HepG2 (cell line): ENCODE results near the gene GLE1. TPM values are rescaled to one million over a fixed set of nuclear protein-coding genes. Genes with fewer than 3 reads are reported as not detected.
A peak's percentile ranks its signal among the peaks of the same experiment; 100 is the strongest.

Source experiments
- CENPT ChIP-seq: sonication (generic); formaldehyde crosslinking; IDR thresholded peaks from 2 replicates; pipeline ENCODE4 v1.8.0; 2022; ENCODE audit warnings: low read depth, mild to moderate bottlenecking, moderate library complexity, missing genetic modification reagents
- DBP ChIP-seq: sonication (generic); formaldehyde crosslinking; IDR thresholded peaks from 2 replicates; pipeline ENCODE4 v1.4.0; 2020; ENCODE audit warnings: missing genetic modification reagents; ENCODE audit errors: not compliant biosample characterization
- HCFC1 ChIP-seq: fragments of 150-350 bp; IDR thresholded peaks from 2 replicates; pipeline ENCODE4 v1.6.1; 2014; ENCODE audit warnings: low read depth, low read length
- HNF4G ChIP-seq, 2 experiments: sonication (generic) in 1 of 2; formaldehyde crosslinking in 1 of 2; IDR thresholded peaks; 2 replicates each; pipeline versions ENCODE4 v1.4.0 to v1.6.1; 2011 to 2020; ENCODE audit warnings: borderline replicate concordance in 2 of 2, low read depth in 2 of 2, mild to moderate bottlenecking in 2 of 2, low read length in 1 of 2, missing genetic modification reagents in 1 of 2, moderate library complexity in 1 of 2
- NFRKB ChIP-seq: fragments of 450-650 bp; IDR thresholded peaks from 2 replicates; pipeline ENCODE4 v1.6.1; 2017
- NPAS2 ChIP-seq: sonication (generic); formaldehyde crosslinking; IDR thresholded peaks from 2 replicates; pipeline ENCODE4 v1.8.0; 2022; ENCODE audit warnings: mild to moderate bottlenecking, missing genetic modification reagents, borderline replicate concordance
- RORA ChIP-seq: sonication (generic); formaldehyde crosslinking; IDR thresholded peaks from 2 replicates; pipeline ENCODE4 v1.5.0; 2020; ENCODE audit warnings: mild to moderate bottlenecking, missing genetic modification reagents, moderate library complexity
- SOX6 ChIP-seq, 2 experiments: fragments of 450-650 bp in 1 of 2; sonication (generic) in 1 of 2; formaldehyde crosslinking in 1 of 2; IDR thresholded peaks; 2 replicates each; pipeline versions ENCODE4 v1.4.0 to v1.6.1; 2017 to 2020; ENCODE audit warnings: antibody characterized with exemption in 1 of 2, mild to moderate bottlenecking in 1 of 2, missing genetic modification reagents in 1 of 2
- TAF15 ChIP-seq: fragments of 200-400 bp; formaldehyde crosslinking; IDR thresholded peaks from one replicate; pipeline ENCODE4 v1.6.1; 2018; ENCODE audit warnings: mild to moderate bottlenecking, low read depth, low read length; ENCODE audit not compliant: poor library complexity, severe bottlenecking
- ZNF232 ChIP-seq: sonication (generic); formaldehyde crosslinking; IDR thresholded peaks from 2 replicates; pipeline ENCODE4 v1.4.0; 2020; ENCODE audit warnings: missing genetic modification reagents, borderline replicate concordance
- ZNF607 ChIP-seq: sonication (generic); formaldehyde crosslinking; IDR thresholded peaks from 2 replicates; pipeline ENCODE4 v1.5.1; 2020; ENCODE audit warnings: missing genetic modification reagents, mild to moderate bottlenecking, borderline replicate concordance
- ZNF775 ChIP-seq: sonication (generic); formaldehyde crosslinking; IDR thresholded peaks from 2 replicates; pipeline ENCODE4 v1.4.0; 2020; ENCODE audit warnings: missing genetic modification reagents, mild to moderate bottlenecking, moderate library complexity, borderline replicate concordance
- ZNF780A ChIP-seq: sonication (generic); formaldehyde crosslinking; IDR thresholded peaks from 2 replicates; pipeline ENCODE4 v1.8.0; 2022; ENCODE audit warnings: mild to moderate bottlenecking, missing genetic modification reagents, moderate library complexity
- ZNF879 ChIP-seq: sonication (generic); formaldehyde crosslinking; IDR thresholded peaks from 2 replicates; pipeline ENCODE4 v1.8.1; 2023; ENCODE audit warnings: missing genetic modification reagents
- ZSCAN20 ChIP-seq: sonication (generic); formaldehyde crosslinking; IDR thresholded peaks from 2 replicates; pipeline ENCODE4 v1.4.0; 2020; ENCODE audit warnings: missing genetic modification reagents, mild to moderate bottlenecking, borderline replicate concordance
- ZZZ3 ChIP-seq: sonication (generic); formaldehyde crosslinking; IDR thresholded peaks from 2 replicates; pipeline ENCODE4 v1.4.0; 2020; ENCODE audit warnings: missing genetic modification reagents, mild to moderate bottlenecking, borderline replicate concordance
- polyA plus RNA-seq, 8 experiments: library from polyadenylated mRNA; depleted of rRNA in 3 of 8; stranded (reverse) in 7 of 8; unstranded in 1 of 8; fragments of >200 nt; fragmentation: Illumina TruSeq in 4 of 8; extraction: Trizol in 4 of 8; gene quantifications; 2 replicates each; pipeline versions ENCODE4 v1.2.1 to v1.2.3, GENCODE V29; 2011 to 2016; ENCODE audit warnings: low read depth in 4 of 8, missing spikeins in 1 of 8, mixed read lengths in 1 of 8; ENCODE audit not compliant: insufficient read depth in 1 of 8
- total RNA-seq, 5 experiments: library from RNA; depleted of rRNA; stranded (reverse); fragments of >200 nt; fragmentation: Illumina TruSeq; extraction: Trizol; gene quantifications; 2 replicates each; pipeline ENCODE4 v1.2.3, GENCODE V29; 2016; ENCODE audit warnings: low read depth in 1 of 5
- TF ChIP-seq, protein P1 (sequence below): sonication (generic); formaldehyde crosslinking; IDR thresholded peaks from 2 replicates; pipeline ENCODE4 v1.8.0; 2023; ENCODE audit warnings: mild to moderate bottlenecking, missing genetic modification reagents
- TF ChIP-seq, protein P2 (sequence below): sonication (generic); formaldehyde crosslinking; IDR thresholded peaks from 2 replicates; pipeline ENCODE4 v1.4.0; 2020; ENCODE audit warnings: missing genetic modification reagents
- TF ChIP-seq, protein P3 (sequence below): sonication (generic); formaldehyde crosslinking; IDR thresholded peaks from 2 replicates; pipeline ENCODE4 v1.4.0; 2020; ENCODE audit warnings: low read depth, mild to moderate bottlenecking, missing genetic modification reagents
- TF ChIP-seq, protein P4 (sequence below): sonication (generic); formaldehyde crosslinking; IDR thresholded peaks from 2 replicates; pipeline ENCODE4 v1.8.0; 2022; ENCODE audit warnings: missing genetic modification reagents, mild to moderate bottlenecking, inconsistent platforms, borderline replicate concordance

GLE1 gene
- total and polyA plus RNA-seq, 2 of the 13 experiments (the other 11 are each of a cell fraction or from before 2014, with no cell fraction given) = 14.7 to 28.8 TPM

DNA sequence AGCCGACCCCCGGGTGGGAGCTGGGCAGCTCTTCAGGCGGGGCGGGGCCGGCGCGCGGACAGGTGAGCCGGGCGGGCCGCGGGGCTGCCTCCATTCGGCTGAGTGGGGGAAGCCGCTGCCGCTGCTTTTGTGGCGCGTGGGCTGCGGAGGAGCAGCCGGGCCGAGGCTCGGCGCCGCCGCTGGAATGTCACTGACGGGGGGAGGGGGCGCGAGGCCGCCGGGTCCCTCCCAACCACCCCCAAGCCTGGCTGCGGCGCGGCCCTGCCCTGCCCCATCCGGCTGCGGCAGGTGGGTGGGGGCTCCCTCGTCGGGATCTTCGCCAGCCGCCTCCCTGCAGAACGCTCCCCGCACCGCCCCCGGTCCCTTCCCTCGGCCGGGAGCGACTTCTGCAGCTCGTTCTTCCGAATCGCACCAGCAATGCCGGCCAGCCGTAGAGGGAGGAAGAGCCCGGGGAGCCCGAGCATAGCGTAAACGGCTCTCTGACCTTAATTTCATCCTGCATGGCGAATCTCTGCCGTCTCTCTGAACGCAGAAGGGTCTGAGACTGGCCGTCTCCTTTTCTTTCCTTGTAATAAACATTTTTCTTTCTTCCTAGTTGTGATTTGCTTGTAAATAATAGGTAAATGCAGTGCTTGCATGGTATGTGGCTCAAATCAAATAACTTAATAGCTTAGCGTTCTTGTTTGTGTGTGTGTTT is 48.4 kb downstream of the GLE1 start (continued):
- TF ChIP-seq ZNF879 (CRISPR knock-in tag) (0 out of 2 replicates have a peak, but pooled peaks have one; percentile 31), NFRKB (no peak), TAF15 (no peak), ZNF607 (CRISPR knock-in tag) (no peak; the same call in 1 of the 2 replicates), ZNF775 (CRISPR knock-in tag) (no peak), DBP (CRISPR knock-in tag) (no peak), ZNF780A (0 out of 2 replicates have a peak, but pooled peaks have one; percentile 42), NPAS2 (no peak), ZSCAN20 (peak; percentile 36; the same call in 1 of the 2 replicates), HCFC1 (no peak), CENPT (CRISPR knock-in tag) (no peak), RORA (CRISPR knock-in tag) (no peak), HNF4G (IDR thresholded peaks at IDR 0.05; ENCODE audit: borderline replicate concordance, low read depth, low read length) (no peak), HNF4G (CRISPR knock-in tag; IDR thresholded peaks at IDR 0.05; ENCODE audit: borderline replicate concordance, low read depth) (no peak), ZZZ3 (no peak), SOX6 (IDR thresholded peaks at IDR 0.05) (no peak), SOX6 (CRISPR knock-in tag; IDR thresholded peaks at IDR 0.05) (no peak), ZNF232 (CRISPR knock-in tag) (no peak)
- TF ChIP-seq, protein P1, sequence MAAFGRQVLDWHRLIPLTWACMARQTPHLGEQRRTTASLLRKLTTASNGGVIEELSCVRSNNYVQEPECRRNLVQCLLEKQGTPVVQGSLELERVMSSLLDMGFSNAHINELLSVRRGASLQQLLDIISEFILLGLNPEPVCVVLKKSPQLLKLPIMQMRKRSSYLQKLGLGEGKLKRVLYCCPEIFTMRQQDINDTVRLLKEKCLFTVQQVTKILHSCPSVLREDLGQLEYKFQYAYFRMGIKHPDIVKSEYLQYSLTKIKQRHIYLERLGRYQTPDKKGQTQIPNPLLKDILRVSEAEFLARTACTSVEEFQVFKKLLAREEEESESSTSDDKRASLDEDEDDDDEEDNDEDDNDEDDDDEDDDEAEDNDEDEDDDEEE (CRISPR knock-in tag) = no peak
- TF ChIP-seq, protein P2, sequence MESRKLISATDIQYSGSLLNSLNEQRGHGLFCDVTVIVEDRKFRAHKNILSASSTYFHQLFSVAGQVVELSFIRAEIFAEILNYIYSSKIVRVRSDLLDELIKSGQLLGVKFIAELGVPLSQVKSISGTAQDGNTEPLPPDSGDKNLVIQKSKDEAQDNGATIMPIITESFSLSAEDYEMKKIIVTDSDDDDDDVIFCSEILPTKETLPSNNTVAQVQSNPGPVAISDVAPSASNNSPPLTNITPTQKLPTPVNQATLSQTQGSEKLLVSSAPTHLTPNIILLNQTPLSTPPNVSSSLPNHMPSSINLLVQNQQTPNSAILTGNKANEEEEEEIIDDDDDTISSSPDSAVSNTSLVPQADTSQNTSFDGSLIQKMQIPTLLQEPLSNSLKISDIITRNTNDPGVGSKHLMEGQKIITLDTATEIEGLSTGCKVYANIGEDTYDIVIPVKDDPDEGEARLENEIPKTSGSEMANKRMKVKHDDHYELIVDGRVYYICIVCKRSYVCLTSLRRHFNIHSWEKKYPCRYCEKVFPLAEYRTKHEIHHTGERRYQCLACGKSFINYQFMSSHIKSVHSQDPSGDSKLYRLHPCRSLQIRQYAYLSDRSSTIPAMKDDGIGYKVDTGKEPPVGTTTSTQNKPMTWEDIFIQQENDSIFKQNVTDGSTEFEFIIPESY = no peak
- TF ChIP-seq, protein P3, sequence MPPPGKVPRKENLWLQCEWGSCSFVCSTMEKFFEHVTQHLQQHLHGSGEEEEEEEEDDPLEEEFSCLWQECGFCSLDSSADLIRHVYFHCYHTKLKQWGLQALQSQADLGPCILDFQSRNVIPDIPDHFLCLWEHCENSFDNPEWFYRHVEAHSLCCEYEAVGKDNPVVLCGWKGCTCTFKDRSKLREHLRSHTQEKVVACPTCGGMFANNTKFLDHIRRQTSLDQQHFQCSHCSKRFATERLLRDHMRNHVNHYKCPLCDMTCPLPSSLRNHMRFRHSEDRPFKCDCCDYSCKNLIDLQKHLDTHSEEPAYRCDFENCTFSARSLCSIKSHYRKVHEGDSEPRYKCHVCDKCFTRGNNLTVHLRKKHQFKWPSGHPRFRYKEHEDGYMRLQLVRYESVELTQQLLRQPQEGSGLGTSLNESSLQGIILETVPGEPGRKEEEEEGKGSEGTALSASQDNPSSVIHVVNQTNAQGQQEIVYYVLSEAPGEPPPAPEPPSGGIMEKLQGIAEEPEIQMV (CRISPR knock-in tag) = 0 out of 2 replicates have a peak, but pooled peaks have one; percentile 31
- TF ChIP-seq, protein P4, sequence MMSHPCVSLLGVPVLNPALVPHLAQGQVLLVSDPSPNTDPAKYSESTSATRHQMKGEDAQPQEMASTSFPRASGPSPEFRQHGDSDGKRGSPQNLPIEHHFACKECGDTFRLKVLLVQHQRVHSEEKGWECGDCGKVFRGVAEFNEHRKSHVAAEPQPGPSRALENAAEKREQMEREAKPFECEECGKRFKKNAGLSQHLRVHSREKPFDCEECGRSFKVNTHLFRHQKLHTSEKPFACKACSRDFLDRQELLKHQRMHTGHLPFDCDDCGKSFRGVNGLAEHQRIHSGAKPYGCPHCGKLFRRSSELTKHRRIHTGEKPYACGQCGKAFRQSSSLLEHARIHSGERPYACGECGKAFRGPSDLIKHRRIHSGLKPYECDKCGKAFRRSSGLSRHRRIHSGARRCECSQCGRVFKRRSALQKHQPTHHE (CRISPR knock-in tag) = no peak
